Endothelial cell of umbilical vein (primary cell): Measurements from ENCODE around the gene PPP2R2C.

Source experiments
- EZH2 ChIP-seq: IDR thresholded peaks from 2 replicates; pipeline ENCODE4 v1.6.1; 2012; ENCODE audit warnings: borderline replicate concordance, low read depth, mild to moderate bottlenecking, moderate library complexity, low read length, inconsistent platforms; ENCODE audit not compliant: severe bottlenecking
- FOS ChIP-seq: IDR thresholded peaks from 2 replicates; pipeline ENCODE4 v1.6.1; 2011; ENCODE audit warnings: mild to moderate bottlenecking, low read length, moderate library complexity, borderline replicate concordance; ENCODE audit not compliant: insufficient read depth
- POLR2A ChIP-seq: IDR thresholded peaks from 2 replicates; pipeline ENCODE4 v1.6.1; 2012; ENCODE audit warnings: low read depth, mild to moderate bottlenecking, control low read depth, low read length
- POLR2AphosphoS5 ChIP-seq: IDR thresholded peaks from 2 replicates; pipeline ENCODE4 v1.6.1; 2012; ENCODE audit warnings: low read depth, mild to moderate bottlenecking, control low read depth, low read length, moderate library complexity; ENCODE audit not compliant: insufficient read depth
- TF ChIP-seq, protein P1 (sequence below), 2 donors: IDR thresholded peaks; 1 replicate in 1 of 2; 2 replicates in 1 of 2; pipeline ENCODE4 v1.5.1; 2011; ENCODE audit warnings: low read length in 2 of 2, mild to moderate bottlenecking in 2 of 2, moderate library complexity in 2 of 2, control low read depth in 1 of 2, inconsistent platforms in 1 of 2, low read depth in 1 of 2; ENCODE audit not compliant: insufficient read depth in 1 of 2; ENCODE audit errors: extremely low read depth in 1 of 2

DNA sequence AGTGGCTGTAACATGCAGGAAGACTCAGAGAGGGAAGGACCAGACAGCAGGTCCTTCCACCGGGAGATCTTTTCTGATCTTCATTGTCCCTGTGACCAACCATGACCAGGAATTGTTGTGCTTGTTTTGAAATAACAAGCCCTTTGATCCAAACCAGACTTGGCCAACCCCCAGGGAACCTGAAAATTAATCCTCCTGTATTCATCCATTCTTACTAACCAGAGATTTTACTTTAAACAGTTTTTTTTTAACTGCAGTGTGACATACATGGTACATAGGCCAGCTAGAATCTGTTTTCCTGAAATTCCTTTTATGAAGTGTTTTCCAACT is 198.8 kb downstream of the PPP2R2C start:
- TF ChIP-seq, protein P1, sequence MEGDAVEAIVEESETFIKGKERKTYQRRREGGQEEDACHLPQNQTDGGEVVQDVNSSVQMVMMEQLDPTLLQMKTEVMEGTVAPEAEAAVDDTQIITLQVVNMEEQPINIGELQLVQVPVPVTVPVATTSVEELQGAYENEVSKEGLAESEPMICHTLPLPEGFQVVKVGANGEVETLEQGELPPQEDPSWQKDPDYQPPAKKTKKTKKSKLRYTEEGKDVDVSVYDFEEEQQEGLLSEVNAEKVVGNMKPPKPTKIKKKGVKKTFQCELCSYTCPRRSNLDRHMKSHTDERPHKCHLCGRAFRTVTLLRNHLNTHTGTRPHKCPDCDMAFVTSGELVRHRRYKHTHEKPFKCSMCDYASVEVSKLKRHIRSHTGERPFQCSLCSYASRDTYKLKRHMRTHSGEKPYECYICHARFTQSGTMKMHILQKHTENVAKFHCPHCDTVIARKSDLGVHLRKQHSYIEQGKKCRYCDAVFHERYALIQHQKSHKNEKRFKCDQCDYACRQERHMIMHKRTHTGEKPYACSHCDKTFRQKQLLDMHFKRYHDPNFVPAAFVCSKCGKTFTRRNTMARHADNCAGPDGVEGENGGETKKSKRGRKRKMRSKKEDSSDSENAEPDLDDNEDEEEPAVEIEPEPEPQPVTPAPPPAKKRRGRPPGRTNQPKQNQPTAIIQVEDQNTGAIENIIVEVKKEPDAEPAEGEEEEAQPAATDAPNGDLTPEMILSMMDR (IDR thresholded peaks at IDR 0.05; ENCODE audit: extremely low read depth in 1 of 2, insufficient read depth in 1 of 2, low read depth in 1 of 2, low read length in 2 of 2), result no peak
- TF ChIP-seq POLR2A, result no peak
- no peak for TF ChIP-seq POLR2AphosphoS5
- TF ChIP-seq EZH2, result no peak
- TF ChIP-seq FOS, result no peak
